SW 1271 (cell line): ENCODE measurements around the gene PIWIL1.

Experiments used
- DNase-seq, 2 experiments: peaks; one replicate each; lab custom pipeline; 2025; lab: John Stamatoyannopoulos, UW

The PIWIL1 gene

GRCh38 chr12:130336723-130337487, 782 bp upstream of the PIWIL1 start:
- no peak for DNase-seq

GRCh38 chr12:130338794-130339601, 1.3 kb downstream of the PIWIL1 start:
- DNase-seq: no peak

GRCh38 chr12:130339951-130340350, 2.3 kb downstream of the PIWIL1 start:
- DNase-seq: peak; percentile 38 to 67

GRCh38 chr12:130342442-130342841, 4.8 kb downstream of the PIWIL1 start:
- DNase-seq: no peak

GRCh38 chr12:130342842-130343241, 5.2 kb downstream of the PIWIL1 start:
- no peak for DNase-seq

- DNase-seq: no peak
Observed at GRCh38 chr12:130344529-130344928, 6.8 kb downstream of the PIWIL1 start.

- no peak for DNase-seq
Observed at GRCh38 chr12:130345292-130345691, 7.6 kb downstream of the PIWIL1 start.

- no peak for DNase-seq
Observed at GRCh38 chr12:130347588-130347987, 9.9 kb downstream of the PIWIL1 start.

- no peak for DNase-seq
Observed at GRCh38 chr12:130350715-130351114, 13.0 kb downstream of the PIWIL1 start.

GRCh38 chr12:130351326-130351725, 13.6 kb downstream of the PIWIL1 start:
- no peak for DNase-seq

- DNase-seq: no peak
Observed at GRCh38 chr12:130353081-130353480, 15.4 kb downstream of the PIWIL1 start.

- DNase-seq: no peak
Observed at GRCh38 chr12:130354407-130354806, 16.7 kb downstream of the PIWIL1 start.

- DNase-seq: no peak
Observed at GRCh38 chr12:130356222-130356621, 18.5 kb downstream of the PIWIL1 start.

GRCh38 chr12:130357241-130357640, 19.6 kb downstream of the PIWIL1 start:
- no peak for DNase-seq

- DNase-seq: no peak
Observed at GRCh38 chr12:130357729-130358330, 20.1 kb downstream of the PIWIL1 start.

GRCh38 chr12:130362060-130362459, 24.4 kb downstream of the PIWIL1 start:
- DNase-seq: no peak

GRCh38 chr12:130364578-130364977, 26.9 kb downstream of the PIWIL1 start:
- DNase-seq: no peak

- DNase-seq: no peak
Observed at GRCh38 chr12:130366159-130366558, 28.5 kb downstream of the PIWIL1 start.

- DNase-seq: no peak
Observed at GRCh38 chr12:130367003-130367402, 29.3 kb downstream of the PIWIL1 start.

- no peak for DNase-seq
Observed at GRCh38 chr12:130367523-130367922, 29.8 kb downstream of the PIWIL1 start.

- no peak for DNase-seq
Observed at GRCh38 chr12:130369816-130370215, 32.1 kb downstream of the PIWIL1 start.

- DNase-seq: no peak
Observed at GRCh38 chr12:130371296-130371695, 33.6 kb downstream of the PIWIL1 start.

GRCh38 chr12:130372936-130373335, 35.2 kb downstream of the PIWIL1 start:
- DNase-seq: no peak
